AG04450 (cell line): Measurements from ENCODE around the gene PDE3A. TPM values are rescaled to one million over a fixed set of nuclear protein-coding genes. Genes with fewer than 3 reads are reported as not detected.

ENCODE experiments used
- CTCF ChIA-PET: fragments of 300-600, 350-600 bp; formaldehyde crosslinking; extraction: SDS; loops from one replicate; lab custom pipeline; 2022; ENCODE audit warnings: antibody characterized with exemption, inconsistent platforms; lab: Charles Lee
- POLR2A ChIA-PET: fragments of 350-600 bp; formaldehyde crosslinking; extraction: SDS; loops from one replicate; lab custom pipeline; 2021; ENCODE audit warnings: antibody characterized with exemption, inconsistent platforms; lab: Yijun Ruan, JAX
- DNase-seq: peaks from one replicate; pipeline ENCODE4 v3.0.0-alpha.2; 2011; ENCODE audit warnings: low read depth, low spot score
- H3K27ac ChIP-seq: one replicate; pipeline ENCODE4 v1.5.1; 2012; ENCODE audit warnings: low read depth, low read length, control low read depth
- H3K27me3 ChIP-seq: one replicate; pipeline ENCODE4 v1.6.0; 2012; ENCODE audit warnings: low read length; ENCODE audit not compliant: control insufficient read depth, insufficient read depth
- H3K4me3 ChIP-seq: 2 replicates; pipeline ENCODE4 v1.5.1; 2011; ENCODE audit warnings: mild to moderate bottlenecking, low read depth, low read length, control low read depth
- H3K9me3 ChIP-seq: 2 replicates; pipeline ENCODE4 v1.5.1; 2012; ENCODE audit warnings: low read length; ENCODE audit not compliant: control insufficient read depth, insufficient read depth
- polyA plus RNA-seq: library from polyadenylated mRNA; depleted of rRNA; stranded (reverse); fragments of >200 nt; gene quantifications from 2 replicates; pipeline ENCODE4 v1.2.3, GENCODE V29; 2011
- TF ChIP-seq, protein P1 (sequence below): IDR thresholded peaks from 2 replicates; pipeline ENCODE4 v1.5.1; 2011; ENCODE audit warnings: low read depth, low read length, control low read depth, inconsistent platforms

The PDE3A gene
- polyA plus RNA-seq, 1 experiment = 0.10 TPM

DNA sequence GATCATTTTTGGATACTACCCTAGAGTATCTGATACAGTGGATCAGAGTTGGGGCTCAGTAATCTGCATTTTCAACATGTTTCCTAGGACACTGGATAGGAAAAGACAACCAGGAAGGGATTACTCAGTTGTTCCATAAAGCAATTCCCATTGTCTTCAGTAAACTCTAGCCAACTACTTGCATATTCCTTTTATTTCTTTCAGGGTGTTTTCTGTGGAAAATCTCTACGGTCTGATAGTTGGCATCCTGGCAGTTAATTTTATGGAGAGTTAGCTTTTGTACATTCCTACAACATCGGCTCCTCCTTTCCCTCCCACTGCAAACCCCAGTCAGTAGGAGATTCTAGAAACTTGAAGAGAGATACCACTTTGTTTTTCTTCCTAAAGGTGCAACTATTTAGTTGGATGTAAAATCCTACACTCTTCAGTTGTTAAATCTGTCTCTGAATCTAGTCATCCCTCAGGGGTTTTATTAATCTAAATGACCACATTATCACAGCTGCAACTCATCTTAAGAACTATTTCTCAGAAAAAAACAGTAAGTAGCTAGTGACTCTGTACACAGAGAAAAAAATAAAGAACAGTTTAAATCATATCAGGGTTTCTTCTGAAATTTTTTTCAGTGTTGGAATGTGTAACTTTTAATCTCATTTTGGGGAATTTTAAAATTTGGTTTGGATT lies 103.9 kb downstream of the PDE3A start:
- no peak for DNase-seq
- no peak overlapping the region for H3K27ac ChIP-seq
- no peak overlapping the region for H3K4me3 ChIP-seq
- ChIA-PET CTCF (interaction anchor here (0.6 to 3.1 kb wide), 4 partner anchors 10 to 173 kb away, joined by 3 to 8 read pairs (median 4); no protein-coding TSS in a partner anchor), POLR2A (no interaction called here)
- no peaks in the 10 kb centered on the region for H3K27me3 ChIP-seq
- H3K9me3 ChIP-seq = peaks cover 2% of the 10 kb centered on the region; the same call in 1 of the 2 replicates
- TF ChIP-seq, protein P1, sequence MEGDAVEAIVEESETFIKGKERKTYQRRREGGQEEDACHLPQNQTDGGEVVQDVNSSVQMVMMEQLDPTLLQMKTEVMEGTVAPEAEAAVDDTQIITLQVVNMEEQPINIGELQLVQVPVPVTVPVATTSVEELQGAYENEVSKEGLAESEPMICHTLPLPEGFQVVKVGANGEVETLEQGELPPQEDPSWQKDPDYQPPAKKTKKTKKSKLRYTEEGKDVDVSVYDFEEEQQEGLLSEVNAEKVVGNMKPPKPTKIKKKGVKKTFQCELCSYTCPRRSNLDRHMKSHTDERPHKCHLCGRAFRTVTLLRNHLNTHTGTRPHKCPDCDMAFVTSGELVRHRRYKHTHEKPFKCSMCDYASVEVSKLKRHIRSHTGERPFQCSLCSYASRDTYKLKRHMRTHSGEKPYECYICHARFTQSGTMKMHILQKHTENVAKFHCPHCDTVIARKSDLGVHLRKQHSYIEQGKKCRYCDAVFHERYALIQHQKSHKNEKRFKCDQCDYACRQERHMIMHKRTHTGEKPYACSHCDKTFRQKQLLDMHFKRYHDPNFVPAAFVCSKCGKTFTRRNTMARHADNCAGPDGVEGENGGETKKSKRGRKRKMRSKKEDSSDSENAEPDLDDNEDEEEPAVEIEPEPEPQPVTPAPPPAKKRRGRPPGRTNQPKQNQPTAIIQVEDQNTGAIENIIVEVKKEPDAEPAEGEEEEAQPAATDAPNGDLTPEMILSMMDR = no peak

DNA sequence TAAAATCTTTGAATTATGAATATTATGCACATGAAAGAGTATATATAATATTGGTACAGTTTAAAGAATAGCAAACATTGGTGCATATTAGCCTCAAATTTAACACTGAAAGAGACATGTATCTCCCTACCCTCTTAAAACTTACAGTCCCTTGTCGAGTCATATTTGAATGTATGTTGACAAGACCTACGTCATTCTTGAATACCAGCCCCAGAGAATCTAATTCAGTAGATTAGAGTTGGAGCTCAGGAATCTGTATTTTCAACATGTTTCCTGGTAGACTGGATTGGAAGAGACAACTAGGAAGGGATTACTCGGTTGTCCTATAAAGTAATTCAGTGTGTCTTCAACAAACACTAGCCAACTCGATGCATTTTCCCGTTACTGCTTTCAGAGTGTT lies 104.8 kb downstream of the PDE3A start:
- TF ChIP-seq, protein P1 = no peak
- POLR2A ChIA-PET = no interaction called here
- no peak for DNase-seq
- Histone ChIP-seq H3K4me3 (no peak overlapping the region), H3K27me3 (no peaks in the 10 kb centered on the region), H3K9me3 (peaks cover 2% of the 10 kb centered on the region; the same call in 1 of the 2 replicates), H3K27ac (no peak overlapping the region)
- CTCF ChIA-PET = interaction anchor here (0.6 to 3.1 kb wide), 3 partner anchors 75 to 172 kb away, joined by 3 to 8 read pairs (median 3); no protein-coding TSS in a partner anchor

DNA sequence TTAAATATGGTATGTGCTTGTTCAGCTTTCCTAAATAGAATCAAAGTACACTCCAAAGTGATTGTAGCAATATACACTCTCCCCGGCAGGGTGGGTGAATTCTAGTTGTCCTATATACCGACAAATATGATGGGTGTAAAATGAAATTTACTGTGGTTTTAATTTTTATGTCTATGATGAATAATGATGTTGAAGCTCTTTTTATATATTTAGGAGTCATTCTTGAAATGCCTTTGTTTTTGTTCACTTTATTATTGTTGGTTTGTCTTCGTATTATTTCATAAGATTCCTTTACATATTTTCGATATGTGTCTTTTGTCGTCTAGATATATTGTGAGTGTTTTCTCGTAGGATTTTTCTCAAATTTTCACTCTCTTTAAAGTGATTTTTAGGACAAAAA lies 105.7 kb downstream of the PDE3A start:
- TF ChIP-seq, protein P1 = no peak
- no peak overlapping the region for H3K4me3 ChIP-seq
- DNase-seq = no peak
- no peaks in the 10 kb centered on the region for H3K27me3 ChIP-seq
- H3K9me3 ChIP-seq = peaks cover 2% of the 10 kb centered on the region; the same call in 1 of the 2 replicates
- no peak overlapping the region for H3K27ac ChIP-seq
- ChIA-PET CTCF (interaction anchor here (1.0 to 3.1 kb wide), 2 partner anchors 12 to 128 kb away, joined by 5 to 8 read pairs; no protein-coding TSS in a partner anchor), POLR2A (no interaction called here)

DNA sequence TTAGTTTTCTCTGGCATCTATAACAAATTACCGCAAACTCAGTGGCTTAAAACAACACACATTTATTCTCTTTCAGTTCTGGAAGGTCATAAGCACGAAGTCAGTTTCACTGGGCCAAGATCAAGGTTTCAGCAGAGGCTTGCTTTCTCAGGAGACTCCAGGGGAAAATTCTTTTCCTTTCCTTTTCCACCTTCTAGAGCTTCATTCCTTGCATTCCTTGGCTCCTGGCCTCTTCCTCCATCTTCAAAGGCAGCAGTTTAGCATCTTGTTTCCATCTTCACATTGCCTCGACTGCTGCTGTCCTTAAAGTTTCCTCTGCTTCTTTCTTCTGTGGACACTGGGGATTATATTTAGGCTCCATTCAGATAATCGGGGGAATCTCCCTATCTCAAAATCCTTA lies 106.1 kb downstream of the PDE3A start:
- ChIA-PET POLR2A (no interaction called here), CTCF (interaction anchor here (1.0 kb wide), 1 partner anchor 12 kb away, joined by 5 read pairs; no protein-coding TSS in a partner anchor)
- H3K9me3 ChIP-seq = peaks cover 2% of the 10 kb centered on the region; the same call in 1 of the 2 replicates
- TF ChIP-seq, protein P1 = no peak
- H3K27me3 ChIP-seq = no peaks in the 10 kb centered on the region
- no peak for DNase-seq
- H3K27ac ChIP-seq = no peak overlapping the region
- no peak overlapping the region for H3K4me3 ChIP-seq

DNA sequence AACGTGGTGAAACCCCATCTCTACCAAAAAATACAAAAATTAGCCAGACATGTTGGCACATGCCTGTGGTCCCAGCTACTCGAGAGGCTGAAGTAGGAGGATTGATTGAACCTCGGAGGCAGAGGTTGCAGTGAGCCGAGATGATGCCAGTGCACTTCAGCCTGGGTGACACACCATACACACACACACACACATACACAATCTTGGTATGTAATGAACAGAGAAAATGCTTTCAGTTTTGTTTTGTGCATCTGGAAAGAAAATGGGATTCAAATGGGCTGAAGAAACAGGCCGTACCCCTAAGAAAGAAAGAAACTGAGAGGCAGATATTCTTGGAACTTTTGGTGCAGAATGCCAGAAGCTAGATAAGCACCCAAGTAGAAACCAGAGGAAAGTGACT lies 107.2 kb downstream of the PDE3A start:
- H3K27me3 ChIP-seq = no peaks in the 10 kb centered on the region
- H3K4me3 ChIP-seq = no peak overlapping the region
- no peak for DNase-seq
- H3K9me3 ChIP-seq = peaks cover 2% of the 10 kb centered on the region; the same call in 1 of the 2 replicates
- POLR2A ChIA-PET = no interaction called here
- no peak overlapping the region for H3K27ac ChIP-seq
- CTCF ChIA-PET = interaction anchor here (1.0 to 1.4 kb wide), 2 partner anchors 11 to 74 kb away, joined by 5 read pairs; no protein-coding TSS in a partner anchor
- TF ChIP-seq, protein P1 = no peak
